K562 (cell line): ENCODE measurements around the gene TMOD2. TPM values are rescaled to one million over a fixed set of nuclear protein-coding genes. Genes with fewer than 3 reads are reported as not detected.

Experiments used
- ATF7 ChIP-seq: fragments of 450-650 bp; IDR thresholded peaks from 2 replicates; pipeline ENCODE4 v1.7.1; 2014; ENCODE audit warnings: mild to moderate bottlenecking, moderate library complexity
- CBFA2T3 ChIP-seq: fragments of 450-650 bp; IDR thresholded peaks from 2 replicates; pipeline ENCODE4 v1.6.1; 2017
- HDAC2 ChIP-seq: fragments of 450-650 bp; IDR thresholded peaks from 2 replicates; pipeline ENCODE4 v1.6.1; 2016; ENCODE audit warnings: mild to moderate bottlenecking
- HDGF ChIP-seq: fragments of 450-650 bp; IDR thresholded peaks from 2 replicates; pipeline ENCODE4 v1.6.1; 2016
- JUND ChIP-seq, 2 experiments: IDR thresholded peaks; 2 replicates in 1 of 2; 3 replicates in 1 of 2; pipeline ENCODE4 v1.6.1; 2011; ENCODE audit warnings: borderline replicate concordance in 2 of 2, low read depth in 2 of 2, low read length in 2 of 2, improper control_type of control experiment in 1 of 2, missing biosample characterization in 1 of 2, missing genetic modification characterization in 1 of 2, missing genetic modification reagents in 1 of 2
- MEF2D ChIP-seq: conservative IDR thresholded peaks from 2 replicates; pipeline ENCODE4 v1.6.1; 2016; ENCODE audit warnings: low read depth, missing genetic modification characterization, missing compliant biosample characterization
- MLLT1 ChIP-seq, 2 experiments: fragments of 450-650 bp; IDR thresholded peaks; 2 replicates each; pipeline ENCODE4 v1.6.1; 2016
- NCOR1 ChIP-seq: fragments of 450-650 bp; IDR thresholded peaks from 2 replicates; pipeline ENCODE4 v1.6.1; 2016; ENCODE audit warnings: mild to moderate bottlenecking, moderate library complexity
- PYGO2 ChIP-seq: fragments of 450-650 bp; IDR thresholded peaks from 2 replicates; pipeline ENCODE4 v1.6.1; 2016; ENCODE audit warnings: mild to moderate bottlenecking, missing genetic modification characterization, moderate library complexity, missing compliant biosample characterization
- RCOR1 ChIP-seq, 2 experiments: IDR thresholded peaks; 2 replicates each; pipeline ENCODE4 v1.6.1; 2012; ENCODE audit warnings: low read depth in 2 of 2, low read length in 2 of 2, borderline replicate concordance in 1 of 2, improper control_type of control experiment in 1 of 2
- TBL1XR1 ChIP-seq, 2 experiments: IDR thresholded peaks; 2 replicates each; pipeline ENCODE4 v1.6.1; 2012; ENCODE audit warnings: improper control_type of control experiment in 2 of 2, low read length in 2 of 2, mild to moderate bottlenecking in 1 of 2
- TCF3 ChIP-seq: sonication (generic); formaldehyde crosslinking; IDR thresholded peaks from 2 replicates; pipeline ENCODE4 v1.4.0; 2020; ENCODE audit warnings: mild to moderate bottlenecking, missing genetic modification reagents
- U2AF1 ChIP-seq: fragments of 200-400 bp; formaldehyde crosslinking; optimal IDR thresholded peaks from 2 replicates; pipeline ENCODE3; 2017; ENCODE audit warnings: mild to moderate bottlenecking, low read depth, low read length, moderate library complexity
- ZBTB26 ChIP-seq: fragments of 450-650 bp; formaldehyde crosslinking; IDR thresholded peaks from 2 replicates; pipeline ENCODE4 v1.4.0; 2022; ENCODE audit warnings: missing genetic modification characterization
- ZNF407 ChIP-seq: fragments of 450-650 bp; IDR thresholded peaks from 2 replicates; pipeline ENCODE4 v1.6.1; 2016; ENCODE audit warnings: low read depth
- ZNF551 ChIP-seq: fragments of 250-450 bp; sonication (Bioruptor Pico); IDR thresholded peaks from 2 replicates; pipeline ENCODE4 v1.5.0; 2021; ENCODE audit warnings: mild to moderate bottlenecking, moderate library complexity
- ZNF589 ChIP-seq: fragments of 200-800 bp; sonication (Bioruptor generic); IDR thresholded peaks from 2 replicates; pipeline ENCODE4 v1.6.1; 2016; ENCODE audit warnings: low read depth, missing genetic modification characterization, missing compliant biosample characterization
- polyA plus RNA-seq, 8 experiments: library from polyadenylated mRNA; depleted of rRNA in 4 of 8; stranded (reverse) in 5 of 8; unstranded in 3 of 8; fragments of >200 nt; fragmentation: Nextera tagmentation in 2 of 8; fragmentation: Illumina TruSeq in 1 of 8; extraction: Ambion mirVana in 2 of 8; extraction: Trizol in 1 of 8; gene quantifications; 2 replicates each; pipeline versions ENCODE4 v1.2.1 to v1.2.3, GENCODE V29; 2011 to 2014; ENCODE audit warnings: inconsistent platforms in 1 of 8, missing spikeins in 1 of 8
- total RNA-seq, 7 experiments: library from RNA; depleted of rRNA in 6 of 7; stranded (reverse); fragments of >200 nt in 6 of 7; fragmentation: Illumina TruSeq in 2 of 7; extraction: Trizol in 2 of 7; gene quantifications; 2 replicates each; pipeline versions ENCODE4 v1.2.1 to v1.2.3, GENCODE V29; 2011 to 2021; ENCODE audit warnings: low replicate concordance in 1 of 7

Gene TMOD2
- total and polyA plus RNA-seq, 9 of the 15 experiments (the other 6 are each of a cell fraction or from before 2014, with no cell fraction given) = 0.49 to 3.8 (median 3.0) TPM

- TF ChIP-seq TBL1XR1 (IDR thresholded peaks at IDR 0.05; ENCODE audit: low read length in 2 of 2) (0 out of 4 replicates have a peak, but pooled peaks of 1 of the 2 experiments have one; percentile 3), MLLT1 (IDR thresholded peaks at IDR 0.05) (peak in 1 of 2 experiments; percentile 58; a peak in 2 of 4 replicates), U2AF1 (no peak), ZNF589 (CRISPR knock-in tag) (peak; percentile 58; the same call in 1 of the 2 replicates), ZNF407 (no peak), MEF2D (no peak), PYGO2 (tag) (no peak), HDGF (no peak), RCOR1 (IDR thresholded peaks at IDR 0.05; ENCODE audit: borderline replicate concordance in 1 of 2, low read depth in 2 of 2, low read length in 2 of 2) (peak in 1 of 2 experiments; percentile 91; a peak in 2 of 4 replicates), ATF7 (peak; percentile 59), NCOR1 (peak; percentile 22; the same call in 1 of the 2 replicates), ZNF551 (CRISPR knock-in tag) (no peak), JUND (IDR thresholded peaks at IDR 0.05; ENCODE audit: borderline replicate concordance, low read depth, low read length) (peak; percentile 53; the same call in 1 of the 2 replicates), JUND (tag; IDR thresholded peaks at IDR 0.05; ENCODE audit: borderline replicate concordance, low read depth, low read length) (no peak; the same call in 2 of the 3 replicates), CBFA2T3 (peak; percentile 33; the same call in 1 of the 2 replicates), TCF3 (CRISPR knock-in tag) (peak; percentile 17; the same call in 1 of the 2 replicates), ZBTB26 (CRISPR knock-in tag) (no peak), HDAC2 (peak; percentile 27; the same call in 1 of the 2 replicates)
Observed at GRCh38 chr15:51828621-51829375, 77.4 kb downstream of the TMOD2 start (continued).
